Activated CD8-positive, alpha-beta memory T cell treated with anti-CD3 and anti-CD28 coated beads for 36 hours (primary cell): ENCODE data around the gene GSX2. TPM values are rescaled to one million over a fixed set of nuclear protein-coding genes. Genes with fewer than 3 reads are reported as not detected.

Experiments
- CTCF ChIA-PET: fragments of 350-600 bp; sonication (Branson Sonifier 250); formaldehyde crosslinking; loops from one replicate; lab custom pipeline; 2021; ENCODE audit warnings: antibody characterized with exemption; lab: Charles Lee
- POLR2A ChIA-PET: fragments of 350-600 bp; sonication (Branson Sonifier 250); formaldehyde crosslinking; loops from one replicate; lab custom pipeline; 2021; ENCODE audit warnings: antibody characterized with exemption; lab: Charles Lee
- total RNA-seq, 2 experiments: library from RNA; stranded (reverse); gene quantifications; one replicate each; pipeline ENCODE4 v1.2.3, GENCODE V29; 2021

The GSX2 gene
- total RNA-seq, 2 experiments from 2014 or later = not detected

DNA sequence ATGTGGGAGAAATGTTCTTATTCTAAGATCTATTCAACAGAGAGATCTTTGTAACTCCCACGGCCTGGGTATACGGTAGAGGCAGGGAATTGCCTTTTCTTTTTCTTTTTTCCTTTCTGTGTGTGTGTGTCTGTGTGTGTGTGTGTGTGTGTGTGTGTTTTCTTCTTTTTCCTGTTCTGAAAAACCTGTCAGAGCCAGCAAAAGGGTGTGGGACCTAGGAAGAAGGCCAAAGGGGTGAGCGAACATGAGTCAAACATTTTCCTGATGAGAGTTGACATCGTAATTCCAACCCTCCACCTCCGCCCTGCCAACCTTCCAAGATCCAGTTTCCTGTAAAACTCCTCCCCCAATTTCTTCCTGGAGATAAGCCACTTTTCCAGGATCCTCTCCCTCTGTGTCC, 32.8 kb upstream of the GSX2 start:
- ChIA-PET CTCF (interaction anchor here (1.0 to 1.6 kb wide), 2 partner anchors 9 to 166 kb away, joined by 3 to 5 read pairs; no protein-coding TSS in a partner anchor), POLR2A (interaction anchor here (0.6 kb wide), 1 partner anchor 946 kb away, joined by 3 read pairs; no protein-coding TSS in a partner anchor)

GRCh38 chr4:54073271-54073880, 26.6 kb upstream of the GSX2 start:
- ChIA-PET POLR2A (interaction anchor here (0.6 kb wide), 1 partner anchor 35 kb away, joined by 3 read pairs; no protein-coding TSS in a partner anchor), CTCF (no interaction called here)

DNA sequence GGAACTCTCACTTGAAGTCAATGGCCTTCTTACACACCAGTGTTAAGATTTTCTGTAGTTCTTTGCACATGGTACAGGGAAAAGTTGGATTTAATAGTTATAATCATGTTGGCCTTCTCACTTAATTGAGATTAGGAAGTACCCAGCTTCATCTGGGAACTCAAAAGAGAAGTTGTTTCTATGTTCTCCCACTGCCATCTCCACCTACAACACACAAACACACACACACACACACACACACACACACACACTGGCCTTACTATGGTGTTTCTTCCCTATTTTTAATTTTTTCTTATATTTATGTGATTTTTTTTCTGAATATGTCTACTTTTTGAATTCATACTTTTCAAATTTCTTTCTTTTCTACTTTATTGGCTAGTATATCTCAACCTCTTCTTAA, 25.6 kb upstream of the GSX2 start:
- CTCF ChIA-PET = no interaction called here
- POLR2A ChIA-PET = no interaction called here

DNA sequence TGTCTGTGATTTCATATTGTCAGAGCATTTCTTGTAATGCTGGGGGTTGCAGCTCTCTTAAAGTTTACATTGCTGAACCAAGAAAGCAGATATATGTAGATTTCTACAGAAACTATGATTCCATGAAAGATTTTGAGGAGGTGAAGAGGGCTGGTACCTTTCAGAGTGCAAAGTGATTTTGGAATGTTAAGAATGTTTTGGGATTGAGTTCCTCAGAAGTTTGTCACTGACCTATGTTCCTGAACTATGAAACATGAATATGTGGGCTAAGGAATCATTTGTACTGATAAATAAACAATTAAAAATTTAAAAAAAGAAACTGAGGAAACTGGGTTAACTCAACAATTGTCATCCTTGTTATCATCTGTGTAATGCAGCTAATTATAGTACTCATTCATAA, 23.3 kb upstream of the GSX2 start:
- POLR2A ChIA-PET = no interaction called here
- CTCF ChIA-PET = interaction anchor here (1.5 kb wide), 1 partner anchor 10 kb away, joined by 3 read pairs; no protein-coding TSS in a partner anchor

- ChIA-PET POLR2A (no interaction called here), CTCF (no interaction called here)
Measured at GRCh38 chr4:54077812-54078211, 22.2 kb upstream of the GSX2 start.

DNA sequence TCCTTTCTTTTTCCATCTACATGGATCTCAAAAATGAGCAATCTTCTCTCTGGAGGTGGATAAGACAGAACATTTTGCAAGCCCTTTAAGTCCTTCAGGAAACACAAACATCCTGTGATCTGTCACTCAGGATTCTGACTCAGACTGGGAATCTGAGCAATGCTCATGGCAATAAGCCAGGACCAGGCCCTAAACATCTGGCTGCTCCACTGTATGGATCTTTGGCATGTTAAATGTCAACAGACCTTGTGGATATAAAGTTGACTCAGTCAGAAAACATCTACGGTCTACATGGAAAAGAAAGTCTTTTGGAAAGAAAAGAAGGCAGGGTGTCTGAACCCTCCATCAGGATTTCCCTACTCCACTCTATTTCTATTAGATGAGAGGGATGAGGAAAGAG, 17.8 kb upstream of the GSX2 start:
- POLR2A ChIA-PET = no interaction called here
- CTCF ChIA-PET = no interaction called here

- ChIA-PET CTCF (no interaction called here), POLR2A (interaction anchor here (1.0 kb wide), 1 partner anchor 13 kb away, joined by 4 read pairs; no protein-coding TSS in a partner anchor)
Measured at GRCh38 chr4:54085284-54085683, 14.7 kb upstream of the GSX2 start.

GRCh38 chr4:54089875-54090274, 10.1 kb upstream of the GSX2 start:
- ChIA-PET POLR2A (no interaction called here), CTCF (no interaction called here)

DNA sequence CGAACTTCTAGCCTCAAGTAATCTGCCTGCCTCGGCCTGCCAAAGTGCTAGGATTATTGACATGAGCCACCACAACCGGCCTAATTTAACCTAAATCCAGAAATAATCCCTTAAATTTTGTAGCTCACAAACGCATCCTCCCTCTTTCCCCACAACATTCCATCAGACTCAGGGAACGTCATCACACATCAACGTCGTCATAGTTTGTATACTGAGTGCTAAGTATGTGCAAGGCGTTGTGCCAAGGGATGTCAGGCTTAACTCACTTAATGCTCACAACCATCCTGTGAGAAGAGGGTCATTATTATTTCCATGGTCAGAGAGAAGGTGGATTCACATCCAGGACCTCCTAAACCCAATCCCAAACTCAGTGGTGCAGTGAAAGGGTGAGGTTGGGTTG, 9.6 kb upstream of the GSX2 start:
- POLR2A ChIA-PET = no interaction called here
- CTCF ChIA-PET = interaction anchor here (0.7 kb wide), 1 partner anchor 144 kb away, joined by 3 read pairs; no protein-coding TSS in a partner anchor

DNA sequence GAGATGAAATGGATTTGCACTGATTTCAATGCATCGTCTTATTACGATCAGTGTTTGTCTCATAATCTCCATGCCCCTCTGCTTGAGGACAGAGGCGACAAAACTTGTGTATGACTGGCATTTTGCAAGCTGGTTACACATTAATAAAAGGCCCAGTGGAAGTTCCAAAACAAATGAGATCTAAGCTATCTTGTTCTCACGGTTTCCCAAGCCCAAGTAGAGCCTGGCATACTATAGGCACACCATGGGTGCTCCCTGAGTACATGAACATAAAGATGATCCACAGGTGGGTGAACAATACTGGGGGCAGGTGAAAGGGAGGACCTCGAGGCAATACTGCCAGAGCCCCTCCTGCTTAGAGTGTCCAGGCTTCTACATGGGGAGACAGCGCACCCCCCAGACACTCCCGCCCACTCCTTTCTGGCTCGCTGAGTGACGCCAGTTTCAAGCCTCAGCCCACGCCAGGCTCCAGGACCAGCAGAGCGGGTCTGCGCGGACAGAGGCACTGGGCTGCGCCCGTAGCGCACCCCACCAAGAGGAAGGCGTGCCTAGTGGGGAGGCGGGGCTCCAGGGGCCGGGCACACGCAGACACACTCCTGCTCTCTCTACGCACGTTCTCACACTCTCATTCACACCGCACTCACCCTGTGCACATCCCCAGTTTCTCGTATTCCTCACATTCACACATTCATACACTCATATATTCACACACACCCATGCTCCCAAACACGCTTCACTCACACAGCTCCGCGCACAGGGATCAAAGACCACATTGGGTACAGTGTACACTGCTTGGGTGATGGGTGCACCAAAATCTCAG, 8.9 kb upstream of the GSX2 start:
- POLR2A ChIA-PET = no interaction called here
- CTCF ChIA-PET = interaction anchor here (0.7 kb wide), 1 partner anchor 143 kb away, joined by 3 read pairs; no protein-coding TSS in a partner anchor

GRCh38 chr4:54091637-54092404, 8.1 kb upstream of the GSX2 start:
- POLR2A ChIA-PET = no interaction called here
- CTCF ChIA-PET = no interaction called here

DNA sequence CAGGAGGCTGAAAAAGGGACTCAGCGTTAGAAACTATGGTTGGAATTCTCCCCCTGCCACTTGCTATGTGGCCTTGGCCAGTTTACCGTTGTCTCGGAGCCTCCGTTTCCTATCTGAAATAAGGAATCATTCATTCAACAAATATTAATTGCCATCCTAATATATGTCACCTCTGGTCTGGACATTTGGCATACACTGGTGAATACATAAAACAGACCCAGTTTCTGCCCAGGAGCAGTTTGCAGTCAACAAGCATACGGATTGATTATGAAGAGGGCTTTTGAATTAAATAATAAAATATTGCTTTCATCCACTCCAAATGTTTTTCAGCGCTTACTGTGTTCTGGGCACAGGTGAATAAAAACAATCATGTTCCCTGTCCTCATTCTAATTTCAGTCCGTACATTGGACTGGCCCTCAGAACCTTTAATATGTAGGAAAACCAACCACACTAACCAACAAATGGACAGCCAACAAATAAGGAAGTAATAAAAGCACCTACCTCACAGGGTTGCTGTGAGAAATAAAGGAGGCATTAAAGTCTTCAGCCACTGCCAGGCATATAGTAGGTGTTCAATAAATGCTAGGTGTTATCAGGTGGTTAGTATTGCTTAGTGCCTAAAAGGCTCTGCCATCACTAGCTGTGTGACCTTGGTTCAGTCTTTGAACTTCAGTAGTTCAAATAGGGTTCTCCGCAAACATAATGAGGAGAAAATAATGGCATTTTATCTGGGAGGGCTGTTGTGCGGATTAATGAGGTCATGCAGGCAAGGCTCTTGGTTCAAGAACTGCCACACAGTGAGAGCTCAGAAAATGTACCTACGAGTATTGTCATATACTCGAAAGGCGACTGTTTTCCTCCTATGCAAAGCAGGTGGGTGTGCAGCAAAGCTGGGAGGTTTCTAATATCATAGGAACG, 7.3 kb upstream of the GSX2 start:
- POLR2A ChIA-PET = no interaction called here
- CTCF ChIA-PET = no interaction called here

- ChIA-PET CTCF (interaction anchor here (1.3 kb wide), 1 partner anchor 140 kb away, joined by 5 read pairs; no protein-coding TSS in a partner anchor), POLR2A (no interaction called here)
Measured at GRCh38 chr4:54093324-54094240, 6.4 kb upstream of the GSX2 start.

DNA sequence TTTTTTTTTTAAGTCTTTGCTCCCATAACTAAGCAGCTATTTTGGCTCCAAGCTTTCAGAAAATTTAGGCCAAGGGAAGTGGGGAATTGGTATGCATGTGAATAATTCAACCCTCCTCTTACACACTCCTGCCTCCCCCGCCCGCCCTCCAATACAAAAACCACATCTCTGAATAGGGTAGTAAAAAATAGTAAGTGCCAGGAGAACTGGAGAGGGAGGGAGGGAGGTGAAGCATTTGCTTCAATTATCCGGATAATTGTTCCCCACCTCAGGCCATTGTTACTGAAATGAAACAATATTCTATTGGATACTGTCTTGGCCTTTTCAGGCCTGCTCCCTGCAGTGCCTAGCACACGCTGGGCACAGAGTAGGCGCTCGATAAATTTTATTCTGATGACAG, 5.5 kb upstream of the GSX2 start:
- CTCF ChIA-PET = interaction anchor here (1.3 kb wide), 1 partner anchor 139 kb away, joined by 5 read pairs; no protein-coding TSS in a partner anchor
- POLR2A ChIA-PET = no interaction called here

GRCh38 chr4:54095110-54095825, 4.7 kb upstream of the GSX2 start:
- ChIA-PET CTCF (no interaction called here), POLR2A (no interaction called here)

DNA sequence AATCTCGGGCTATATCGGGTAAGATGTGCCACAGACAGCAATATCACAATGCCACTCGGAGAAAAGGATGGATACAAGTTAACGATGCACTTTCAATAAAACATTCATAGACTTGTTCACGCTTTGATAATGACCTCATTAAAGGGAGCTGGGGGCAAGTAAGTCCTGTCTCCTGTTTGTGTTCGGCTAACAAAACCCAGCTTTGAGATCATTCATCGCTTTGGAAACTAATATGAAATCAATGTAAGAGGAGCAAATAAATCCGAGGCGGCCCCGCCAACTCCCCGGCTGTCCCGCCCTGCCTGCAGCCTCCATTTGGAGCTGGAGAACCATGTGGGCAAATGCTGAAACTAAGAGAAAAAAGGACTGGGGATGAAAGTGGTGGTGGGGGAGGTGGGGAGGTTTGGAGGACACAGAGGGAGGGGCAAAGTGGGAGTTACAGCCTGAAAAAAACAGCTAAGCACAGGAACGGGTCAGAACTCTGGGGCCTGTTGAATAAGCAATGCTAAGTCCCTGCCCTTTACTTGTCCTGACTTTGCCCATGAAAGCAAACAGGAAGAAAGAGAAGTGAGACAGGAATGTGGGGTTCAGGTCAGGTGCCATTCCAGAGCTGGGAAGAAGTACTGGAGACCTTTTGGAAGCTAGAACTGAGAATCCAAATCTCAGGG, 3.5 kb upstream of the GSX2 start:
- ChIA-PET CTCF (interaction anchor here (0.8 kb wide), 1 partner anchor 10 kb away, joined by 3 read pairs; no protein-coding TSS in a partner anchor), POLR2A (no interaction called here)
